HUDEP-2 (cell line): ENCODE measurements around the gene ANGEL2.
"Not testable (repeated sequence)": the region's sequence is repeated elsewhere in the genome, so short reads cannot be mapped to it uniquely, and the experiment has no call there.

Experiments used
- DNase-seq, 76 experiments: peaks; one replicate each; lab custom pipeline; 2025; ENCODE audit not compliant: unreplicated experiment in 76 of 76; lab: John Stamatoyannopoulos, UW

Gene ANGEL2

DNA sequence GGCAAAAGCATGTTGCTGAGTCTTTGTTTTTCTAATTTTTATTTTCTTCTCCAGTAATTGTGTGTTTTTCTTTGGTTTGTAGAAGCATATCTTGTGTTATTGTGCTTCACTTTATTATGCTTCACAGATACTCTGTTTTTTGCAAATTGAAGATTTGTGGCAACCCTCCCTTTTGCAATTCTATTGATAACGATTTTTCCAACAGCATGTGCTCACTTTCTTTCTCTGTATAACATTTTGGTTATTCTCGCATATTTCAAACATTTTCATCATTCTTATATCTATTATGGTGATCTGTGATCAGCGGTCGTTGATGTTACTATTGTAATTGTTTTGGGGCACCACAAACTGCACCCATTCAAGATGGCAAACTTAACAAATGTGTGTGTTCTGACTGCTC, 3.8 kb upstream of the ANGEL2 start:
- DNase-seq: no peak

GRCh38 chr1:213017447-213018273, 2.0 kb upstream of the ANGEL2 start:
- peak in 5 of 76 experiments; percentile 1 to 10 (median 4) for DNase-seq

GRCh38 chr1:213014642-213015041, 1.0 kb downstream of the ANGEL2 start:
- peak in 1 of 76 experiments; percentile 1 for DNase-seq

GRCh38 chr1:213008564-213008963, 7.1 kb downstream of the ANGEL2 start:
- DNase-seq: no peak

- DNase-seq: no peak
Observed at GRCh38 chr1:213003256-213003655, 12.4 kb downstream of the ANGEL2 start.

DNA sequence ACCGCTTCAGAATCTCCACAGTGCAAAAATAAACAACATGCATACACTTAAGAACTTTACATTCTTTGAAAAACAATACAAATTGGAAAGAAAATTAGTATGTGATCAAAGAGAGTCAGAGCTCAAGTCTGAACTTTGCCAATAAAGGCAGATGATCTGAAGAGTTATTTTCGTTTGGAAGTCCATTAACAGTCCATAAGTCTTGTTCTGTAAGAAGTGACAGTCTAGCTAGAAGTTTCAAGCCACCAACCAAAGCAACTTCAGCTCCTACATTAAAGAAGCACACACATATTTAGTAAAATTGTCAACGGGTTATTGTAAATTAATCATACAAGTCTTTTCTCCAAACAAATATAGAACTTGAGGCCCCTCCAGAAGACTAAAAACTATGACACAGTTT, 20.7 kb downstream of the ANGEL2 start:
- no peak for DNase-seq

DNA sequence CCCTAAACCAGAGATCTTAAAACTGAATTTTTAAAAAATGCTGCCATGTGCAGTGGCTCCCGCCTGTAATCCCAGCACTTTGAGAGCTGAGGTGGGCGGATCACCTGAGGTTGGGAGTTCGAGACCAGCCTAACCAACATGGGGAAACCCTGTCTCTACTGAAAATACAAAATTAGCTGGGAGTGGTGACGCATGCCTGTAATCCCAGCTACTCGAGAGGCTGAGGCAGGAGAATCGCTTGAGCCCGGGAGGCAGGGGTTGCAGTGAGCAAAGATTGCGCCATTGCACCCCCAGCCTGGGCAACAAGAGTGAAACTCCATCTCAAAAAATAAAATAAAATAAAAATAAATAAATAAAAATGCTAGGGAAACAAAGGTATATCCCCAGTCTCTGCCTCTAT, 21.7 kb downstream of the ANGEL2 start:
- DNase-seq: not testable (repeated sequence)

DNA sequence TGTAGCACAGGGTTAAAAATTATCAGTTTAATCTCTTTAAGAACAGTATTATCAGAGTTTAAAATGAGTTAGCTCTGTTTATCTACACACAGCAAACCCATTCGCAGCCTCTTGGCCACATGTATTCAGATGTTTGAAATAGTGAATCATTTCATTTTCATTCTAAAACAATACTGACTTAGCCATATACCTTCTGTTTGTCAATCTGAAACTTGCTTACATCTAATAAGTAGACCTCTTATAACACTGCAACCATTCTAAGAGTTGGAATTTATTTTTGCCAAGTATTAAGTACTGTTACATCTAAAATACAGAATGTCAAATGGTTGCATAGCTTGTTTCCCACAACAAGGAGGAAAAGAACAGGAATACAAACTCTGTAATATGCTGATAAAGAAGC, 25.4 kb downstream of the ANGEL2 start:
- DNase-seq: peak in 2 of 76 experiments; percentile 4 to 17

DNA sequence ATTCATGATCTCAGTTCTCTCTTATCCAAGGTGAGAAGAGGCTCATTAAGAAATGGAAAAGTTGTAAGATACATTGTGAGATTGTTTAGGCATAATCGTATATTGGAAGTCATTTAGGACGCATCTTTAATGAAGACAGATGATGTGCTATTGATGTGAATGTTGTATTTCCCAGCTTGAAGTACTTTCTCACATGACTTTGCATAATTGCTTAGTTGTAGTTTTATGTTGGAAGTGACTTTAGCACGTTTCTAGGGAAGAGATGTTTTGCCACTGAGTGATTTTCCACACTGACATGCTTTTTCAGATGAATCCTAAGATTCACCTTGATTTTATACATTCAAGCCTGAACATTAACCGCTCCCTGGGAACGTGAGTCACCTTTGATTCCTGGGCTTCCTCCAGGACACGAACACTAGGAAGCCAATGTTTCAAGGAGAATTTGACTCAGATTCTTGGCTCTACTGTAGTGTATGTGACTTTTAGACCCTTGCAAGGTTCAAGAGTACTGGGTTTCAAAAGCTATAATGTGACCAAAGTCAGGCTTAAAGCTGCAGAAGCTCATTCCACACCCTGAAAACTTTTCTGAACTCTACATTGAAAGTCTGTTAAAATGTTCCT, 27.9 kb downstream of the ANGEL2 start:
- DNase-seq: no peak

DNA sequence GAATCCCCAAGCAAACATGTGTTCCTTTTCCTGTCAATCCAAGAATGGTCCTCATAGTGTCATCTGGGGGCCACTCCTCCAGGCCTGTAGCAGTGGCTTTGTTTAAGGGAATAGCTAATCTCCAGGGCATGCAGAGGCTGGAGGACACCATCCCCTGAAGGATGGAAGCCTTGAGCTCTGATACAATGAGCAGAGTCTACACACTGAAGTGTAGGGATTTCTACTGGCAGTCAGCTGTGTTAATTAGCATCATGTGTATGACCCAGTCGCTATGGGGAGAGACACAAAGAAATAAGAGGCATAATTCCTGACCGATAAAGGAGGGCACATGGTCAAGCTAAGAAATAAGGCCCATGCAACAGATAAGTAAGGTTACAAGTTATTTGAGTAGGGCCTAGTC, 29.1 kb downstream of the ANGEL2 start:
- no peak for DNase-seq

GRCh38 chr1:212984522-212985291, 31.0 kb downstream of the ANGEL2 start:
- no peak for DNase-seq

- DNase-seq: no peak
Observed at GRCh38 chr1:212983482-212983881, 32.2 kb downstream of the ANGEL2 start.

DNA sequence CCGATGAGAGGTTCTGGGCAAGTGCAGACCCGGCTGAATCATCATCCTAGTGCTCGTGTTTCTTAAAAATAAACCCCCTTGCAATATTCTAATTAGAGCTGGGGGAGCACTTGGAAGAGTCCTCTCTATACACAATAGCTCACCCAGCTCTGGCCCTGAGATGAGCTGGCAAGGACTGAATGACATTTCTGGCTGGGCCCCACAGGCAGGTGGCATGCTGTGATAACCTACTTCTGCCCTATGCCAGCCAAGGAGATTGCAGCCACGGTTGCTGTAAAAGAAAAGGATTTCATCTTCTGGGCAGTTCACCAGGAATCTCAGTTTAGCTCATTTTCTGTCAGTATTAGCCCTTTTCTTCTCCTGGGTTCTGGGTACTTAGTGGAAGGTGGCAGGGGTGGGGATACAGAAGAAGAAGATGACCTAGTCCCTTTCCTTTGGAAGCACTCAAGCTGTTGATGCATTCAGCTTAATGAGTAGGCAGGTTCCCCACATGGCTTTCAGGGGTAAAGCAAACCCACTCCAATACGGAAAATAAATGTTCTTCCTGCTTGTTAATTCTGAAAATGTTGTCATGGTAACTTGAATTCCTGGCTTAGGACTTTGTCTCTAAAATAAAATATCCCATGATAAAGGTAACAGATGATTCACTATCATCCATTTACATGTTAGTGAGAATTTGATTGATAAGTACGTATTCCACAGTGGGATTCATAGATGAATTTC, 33.1 kb downstream of the ANGEL2 start:
- peak in 47 of 76 experiments; percentile 5 to 62 (median 28) for DNase-seq

DNA sequence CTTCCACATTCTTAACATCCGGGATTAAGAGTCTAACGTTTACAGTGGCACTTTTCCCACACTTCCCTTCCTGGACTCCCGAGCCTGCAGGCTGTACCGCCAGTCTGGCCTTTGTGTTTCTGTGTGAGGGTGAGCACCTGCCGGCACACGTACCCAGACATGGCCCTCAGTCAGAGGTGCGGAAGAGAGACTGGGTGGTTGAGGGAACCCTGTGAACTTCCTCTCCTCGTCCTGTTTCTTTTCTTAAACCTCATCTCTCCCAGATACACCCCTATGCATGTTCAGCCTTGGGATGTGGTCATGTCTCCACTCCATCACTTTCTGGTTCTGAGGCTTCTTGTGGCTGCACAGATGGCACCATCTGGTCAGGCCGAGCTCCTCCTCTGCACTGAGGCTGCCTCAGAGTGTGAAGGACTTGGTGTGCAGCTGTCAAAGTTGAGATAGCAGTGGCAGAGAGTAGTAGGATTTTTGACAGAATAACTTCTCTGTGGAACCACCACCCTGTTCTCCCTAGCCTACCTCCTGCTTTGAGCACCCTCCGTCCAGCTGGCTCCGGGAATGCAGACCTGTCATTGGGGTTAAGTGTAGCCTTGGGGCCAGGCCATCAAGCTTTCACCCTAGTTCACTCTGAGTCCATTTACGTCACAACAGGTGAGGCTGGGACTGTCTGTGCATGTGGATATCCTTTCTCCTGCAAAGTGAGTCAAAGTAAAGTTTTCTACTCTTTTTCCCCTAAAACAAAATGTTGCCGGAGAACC, 33.9 kb downstream of the ANGEL2 start:
- DNase-seq: no peak

- no peak for DNase-seq
Observed at GRCh38 chr1:212981025-212981495, 34.6 kb downstream of the ANGEL2 start.

DNA sequence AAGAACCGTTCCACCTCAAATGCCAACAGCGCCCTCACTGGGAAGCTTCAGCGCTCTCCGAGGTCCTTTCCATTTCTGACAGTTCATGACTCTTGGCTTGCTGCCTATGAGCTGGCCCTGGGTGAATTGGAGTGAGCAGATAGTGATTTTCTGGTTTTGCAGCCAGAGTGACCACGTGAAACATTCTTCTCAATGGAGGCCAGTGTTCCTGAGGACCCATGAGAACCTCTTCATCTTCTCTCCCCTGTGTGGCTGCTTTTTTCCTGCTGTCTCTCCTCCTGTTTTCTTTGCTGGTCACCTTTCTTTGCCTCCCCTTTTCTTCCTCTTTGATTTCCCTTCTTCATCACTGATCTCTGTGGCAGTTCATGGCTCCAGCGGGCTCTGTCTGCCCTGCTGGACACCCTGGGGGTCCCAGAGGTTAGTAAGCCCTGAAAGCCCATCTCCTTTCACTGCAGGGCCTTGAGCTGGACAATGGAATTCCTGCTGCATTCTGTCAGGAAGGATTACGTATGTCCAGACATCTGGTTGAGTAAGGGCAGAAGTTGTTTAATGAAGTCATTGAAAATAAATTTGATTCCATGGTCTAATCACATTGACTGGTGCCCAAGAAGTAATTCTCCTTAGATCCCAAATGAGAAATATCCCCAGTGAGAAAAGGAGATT, 35.4 kb downstream of the ANGEL2 start:
- DNase-seq: peak in 5 of 76 experiments; percentile 11 to 36 (median 21)

- no peak for DNase-seq
Observed at GRCh38 chr1:212979340-212980122, 36.1 kb downstream of the ANGEL2 start.

GRCh38 chr1:212977781-212978645, 37.7 kb downstream of the ANGEL2 start:
- no peak for DNase-seq
